ENCODE results near the gene BEND6.
A peak's percentile ranks its signal among the peaks of the same experiment; 100 is the strongest.
"Not testable (repeated sequence)": the region's sequence is repeated elsewhere in the genome, so short reads cannot be mapped to it uniquely, and the experiment has no call there.

BEND6 gene

GRCh38 chr6:57040011-57040410, 85.1 kb downstream of the BEND6 start:
- DNase-seq, result no peak

DNA sequence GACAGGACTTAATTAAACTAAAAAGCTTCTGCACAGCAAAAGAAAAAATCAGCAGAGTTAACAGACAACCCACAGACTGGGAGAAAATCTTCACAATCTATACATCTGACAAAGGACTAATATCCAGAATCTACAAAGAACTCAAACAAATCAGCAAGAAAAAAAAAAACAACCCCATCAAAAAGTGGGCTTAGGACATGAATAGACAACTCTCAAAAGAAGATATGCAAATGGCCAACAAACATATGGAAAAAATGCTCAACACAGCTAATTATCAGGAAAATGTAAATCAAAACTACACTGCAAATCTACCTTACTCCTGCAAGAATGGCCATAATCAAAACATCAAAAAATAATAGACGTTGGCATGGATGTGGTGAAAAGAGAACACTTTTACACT, 89.2 kb downstream of the BEND6 start:
- DNase-seq, result not testable (repeated sequence)

DNA sequence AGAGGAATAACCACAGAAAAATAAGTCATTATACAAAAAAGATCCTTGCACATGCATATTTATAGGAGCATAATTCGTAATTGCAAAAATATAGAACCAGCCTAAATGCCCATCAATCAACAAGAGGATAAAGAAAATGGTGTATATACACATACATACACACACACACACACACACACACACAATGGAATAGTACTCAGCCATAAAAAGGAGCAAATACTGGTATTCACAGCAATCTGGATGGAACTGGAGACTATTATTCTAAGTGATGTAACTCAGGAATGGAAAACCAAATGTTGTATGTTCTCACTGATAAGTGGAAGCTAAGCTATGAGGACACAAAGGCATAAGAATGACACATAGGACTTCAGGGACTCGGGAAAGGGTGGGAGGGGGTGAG, 89.7 kb downstream of the BEND6 start:
- no peak for DNase-seq

GRCh38 chr6:57046332-57047256, 91.7 kb downstream of the BEND6 start, which contains the start of gene KIAA1586:
Gene KIAA1586 (plus strand): TSS chr6:57046693. CDS start chr6:57046756, 63 bp downstream.
- DNase-seq, result peak; percentile 95

- DNase-seq, result not testable (repeated sequence)
Observed at GRCh38 chr6:57047257-57047585, 92.3 kb downstream of the BEND6 start.

GRCh38 chr6:57047859-57048258, 93.0 kb downstream of the BEND6 start:
- DNase-seq, result not testable (repeated sequence)

DNA sequence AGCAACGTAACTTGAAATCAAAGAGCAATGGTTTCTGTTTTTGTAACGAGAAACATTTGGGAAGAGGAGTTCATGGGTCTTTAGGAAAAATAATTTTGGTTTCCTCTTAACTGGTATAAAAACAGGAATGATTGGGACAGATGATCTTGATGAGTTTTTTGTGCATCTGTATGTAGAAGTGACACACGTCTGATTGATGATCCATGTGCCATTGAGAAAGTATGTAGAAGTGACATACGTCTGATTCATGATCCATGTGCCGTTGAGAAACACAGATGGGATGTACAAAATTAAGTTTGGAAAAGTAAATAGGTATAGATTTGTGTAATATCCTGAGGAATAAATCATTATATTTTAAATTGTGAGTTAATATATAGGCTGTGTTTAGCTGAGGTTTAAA, 93.7 kb downstream of the BEND6 start:
- DNase-seq, result no peak

GRCh38 chr6:57063847-57064246, 108.9 kb downstream of the BEND6 start:
- no peak for DNase-seq

- DNase-seq, result no peak
Observed at GRCh38 chr6:57064809-57065208, 109.9 kb downstream of the BEND6 start.

- DNase-seq, result no peak
Observed at GRCh38 chr6:57068061-57068460, 113.2 kb downstream of the BEND6 start.

GRCh38 chr6:57069228-57069627, 114.3 kb downstream of the BEND6 start:
- DNase-seq, result no peak

DNA sequence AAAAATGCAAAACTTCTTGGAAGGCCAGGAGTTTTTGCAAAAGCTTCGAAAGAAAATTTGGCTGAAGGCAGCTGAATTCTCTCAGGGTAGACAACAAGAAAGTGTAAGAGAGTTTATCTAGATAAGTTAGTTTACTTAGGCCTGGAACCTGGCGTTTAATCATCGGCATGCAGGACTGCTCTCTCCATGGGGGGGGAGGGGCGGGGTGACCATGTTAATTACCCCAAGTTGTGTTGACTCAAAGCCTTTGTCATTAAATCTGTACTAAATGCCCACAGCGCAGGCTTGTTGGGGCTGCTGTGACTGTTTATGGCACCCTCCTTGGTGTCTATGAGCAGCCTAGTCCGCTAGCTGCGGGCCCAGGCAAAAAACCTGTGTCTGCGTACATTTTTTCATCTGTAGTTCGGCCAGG, 115.0 kb downstream of the BEND6 start:
- DNase-seq, result no peak

DNA sequence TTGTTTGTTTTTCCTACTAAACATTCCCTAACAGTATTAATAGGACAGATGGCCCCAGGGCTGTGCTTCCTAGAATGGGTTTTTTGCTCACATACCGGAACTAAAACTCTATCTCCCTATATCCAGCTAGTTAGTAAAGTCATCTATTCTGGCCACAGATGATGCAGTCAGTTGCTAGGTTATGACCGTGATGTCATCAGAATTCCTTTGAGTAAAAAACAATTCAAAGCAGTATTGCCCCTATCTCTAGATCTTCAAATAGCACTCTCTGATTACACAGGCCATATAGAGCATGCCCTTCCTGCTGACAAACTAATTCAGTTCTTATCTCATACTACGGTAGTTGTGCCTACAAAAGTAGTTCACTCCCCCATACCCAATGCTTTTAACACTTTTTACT, 117.2 kb downstream of the BEND6 start:
- no peak for DNase-seq

GRCh38 chr6:57074383-57074782, 119.5 kb downstream of the BEND6 start:
- DNase-seq, result no peak

GRCh38 chr6:57075092-57075491, 120.2 kb downstream of the BEND6 start:
- DNase-seq, result no peak

Measured in left hindlimb (tissue), 1 donor.